Measurements from ENCODE around the gene KNCN. TPM values are rescaled to one million over a fixed set of nuclear protein-coding genes. Genes with fewer than 3 reads are reported as not detected.

Gene KNCN
- total and polyA plus RNA-seq, 10 of the 15 experiments (the other 5 are each of a cell fraction or from before 2014, with no cell fraction given), result not detected

DNA sequence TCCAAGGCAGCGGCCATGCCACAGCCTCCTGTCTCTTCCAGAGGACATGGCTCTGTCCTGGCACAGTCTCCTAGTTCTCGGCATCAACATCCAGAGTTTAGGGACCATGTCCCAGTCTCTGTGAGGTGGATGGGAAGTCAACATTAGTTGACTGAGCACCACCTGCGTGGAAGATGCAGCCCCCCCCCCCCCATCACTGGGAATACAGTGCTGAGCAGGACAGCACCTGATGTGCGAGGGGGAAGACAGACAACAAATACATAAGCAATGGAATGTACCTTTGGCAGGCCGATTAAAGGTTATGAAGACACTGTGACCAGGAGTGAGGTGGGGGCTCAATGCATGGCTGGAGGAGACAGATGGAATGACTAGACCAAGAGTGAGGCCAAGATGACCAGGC is 26.6 kb downstream of the KNCN start (continued):
- TF ChIP-seq, protein P1, sequence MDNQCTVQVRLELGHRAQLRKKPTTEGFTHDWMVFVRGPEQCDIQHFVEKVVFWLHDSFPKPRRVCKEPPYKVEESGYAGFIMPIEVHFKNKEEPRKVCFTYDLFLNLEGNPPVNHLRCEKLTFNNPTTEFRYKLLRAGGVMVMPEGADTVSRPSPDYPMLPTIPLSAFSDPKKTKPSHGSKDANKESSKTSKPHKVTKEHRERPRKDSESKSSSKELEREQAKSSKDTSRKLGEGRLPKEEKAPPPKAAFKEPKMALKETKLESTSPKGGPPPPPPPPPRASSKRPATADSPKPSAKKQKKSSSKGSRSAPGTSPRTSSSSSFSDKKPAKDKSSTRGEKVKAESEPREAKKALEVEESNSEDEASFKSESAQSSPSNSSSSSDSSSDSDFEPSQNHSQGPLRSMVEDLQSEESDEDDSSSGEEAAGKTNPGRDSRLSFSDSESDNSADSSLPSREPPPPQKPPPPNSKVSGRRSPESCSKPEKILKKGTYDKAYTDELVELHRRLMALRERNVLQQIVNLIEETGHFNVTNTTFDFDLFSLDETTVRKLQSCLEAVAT (IDR thresholded peaks at IDR 0.05), result no peak
- TF ChIP-seq YY1 (IDR thresholded peaks at IDR 0.05; ENCODE audit: low read depth, low read length), result no peak
- TF ChIP-seq FOS (IDR thresholded peaks at IDR 0.05; ENCODE audit: borderline replicate concordance, extremely low read depth, insufficient read length), result no peak
- no peak for TF ChIP-seq SPI1 (IDR thresholded peaks at IDR 0.05; ENCODE audit: borderline replicate concordance, insufficient read depth, low read depth, low read length)
- TF ChIP-seq, protein P2, sequence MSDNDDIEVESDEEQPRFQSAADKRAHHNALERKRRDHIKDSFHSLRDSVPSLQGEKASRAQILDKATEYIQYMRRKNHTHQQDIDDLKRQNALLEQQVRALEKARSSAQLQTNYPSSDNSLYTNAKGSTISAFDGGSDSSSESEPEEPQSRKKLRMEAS (IDR thresholded peaks at IDR 0.05; ENCODE audit: low read depth, low read length), result no peak
- no peak for TF ChIP-seq BHLHE40 (IDR thresholded peaks at IDR 0.05; ENCODE audit: borderline replicate concordance in 1 of 2, low read depth in 2 of 2, low read length in 1 of 2)

DNA sequence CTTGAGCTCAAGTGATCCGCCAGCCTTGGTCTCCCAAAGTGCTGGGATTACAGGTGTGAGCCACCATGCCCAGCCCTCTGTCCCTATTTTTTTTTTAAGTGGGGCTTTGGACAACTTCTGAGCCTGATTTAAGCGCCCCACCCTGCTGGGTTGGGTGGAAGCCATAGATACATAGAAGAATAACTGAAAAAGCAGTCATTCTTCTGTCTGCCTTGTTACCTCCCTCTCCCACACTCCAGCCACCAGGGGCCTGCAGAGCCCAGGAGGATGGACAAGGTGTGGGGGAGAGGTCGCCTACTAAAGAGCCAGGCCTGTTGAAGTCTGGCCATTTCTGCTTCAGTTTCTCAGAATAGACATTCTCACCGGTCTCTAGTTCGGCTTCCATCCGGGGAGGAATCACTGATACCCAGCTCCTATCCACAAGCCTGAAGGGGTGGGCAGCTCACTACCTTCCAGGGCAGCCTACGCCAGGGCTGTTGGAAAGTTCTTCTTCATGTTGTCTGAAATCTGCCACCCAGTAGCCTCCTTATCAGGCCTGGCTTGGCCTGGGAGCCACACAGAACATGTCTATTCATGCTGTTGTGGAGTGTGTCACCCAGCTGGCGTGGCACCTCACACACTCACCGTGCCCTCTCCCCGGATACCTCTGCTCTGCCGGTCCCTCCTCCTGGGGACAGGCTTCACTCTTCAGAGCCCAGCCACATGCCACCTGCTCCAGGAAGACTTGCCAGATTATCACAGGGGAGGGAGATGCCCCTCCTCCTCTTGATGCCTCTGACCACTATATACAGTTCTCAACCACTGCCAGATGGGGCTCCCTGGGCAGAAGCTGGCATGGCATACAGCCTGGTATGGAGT is 27.7 kb downstream of the KNCN start:
- H3K27ac ChIP-seq (ENCODE audit: control insufficient read depth, insufficient read depth), result no peak overlapping the region
- in situ Hi-C loops (cut with MboI), result no loop called here
- ATAC-seq, result no peak
- CTCF ChIA-PET, result interaction anchor here (0.9 to 1.8 kb wide), 4 partner anchors 36 to 190 kb away, joined by 3 to 8 read pairs (median 4); no protein-coding TSS in a partner anchor
- no peak for DNase-seq (ENCODE audit: low read depth, low spot score)
- no peak overlapping the region for H2AFZ ChIP-seq (ENCODE audit: control insufficient read depth, low read depth, low read length)
- SMC1A ChIA-PET (ENCODE audit: uncharacterized antibody, unreplicated experiment), result no interaction called here
- peaks cover 12% of the 10 kb centered on the region for H3K4me1 ChIP-seq (ENCODE audit: control insufficient read depth, insufficient read depth, low read length)
- H3K27me3 ChIP-seq (replicated peaks in 1 of 2; ENCODE audit: control insufficient read depth in 2 of 2, insufficient read depth in 2 of 2, low read length in 1 of 2), result peaks cover 0 to 2% of the 10 kb centered on the region in 2 experiments; a peak in 1 of 4 replicates
- POLR2A ChIA-PET, result interaction anchor here (0.6 kb wide), 1 partner anchor 1100 kb away, joined by 4 read pairs; no protein-coding TSS in a partner anchor
- H3K9ac ChIP-seq (ENCODE audit: control insufficient read depth, insufficient read depth, low read length), result no peak overlapping the region
- no peak for FAIRE-seq
- no TSS peak for BruUV-seq (replicated peaks)
- H3K36me3 ChIP-seq (ENCODE audit: control insufficient read depth in 2 of 2, insufficient read depth in 2 of 2, low read length in 1 of 2), result no peaks in the 10 kb centered on the region
- RAD21 ChIA-PET (ENCODE audit: unreplicated experiment), result no interaction called here
- H3K4me2 ChIP-seq (ENCODE audit: control insufficient read depth, insufficient read depth), result no peak overlapping the region
- intact Hi-C loops (cut with micrococcal nuclease; ENCODE audit: unreplicated experiment), result no loop called here
- H3K9me3 ChIP-seq (replicated peaks; ENCODE audit: control insufficient read depth, insufficient read depth, low read length), result no peaks in the 10 kb centered on the region
- no peak overlapping the region for H3K4me3 ChIP-seq
- 63% methylated on average over 11 of the region's 11 CpGs for WGBS (ENCODE audit: insufficient coverage, insufficient replicate concordance, low lambda C conversion rate, missing lambda C conversion rate)
- H3K79me2 ChIP-seq (ENCODE audit: control insufficient read depth, insufficient read depth, low read length), result no peaks in the 10 kb centered on the region
- no peaks in the 10 kb centered on the region for H4K20me1 ChIP-seq (ENCODE audit: control insufficient read depth, insufficient read depth)
- no peak for TF ChIP-seq FOS (IDR thresholded peaks at IDR 0.05; ENCODE audit: borderline replicate concordance, extremely low read depth, insufficient read length)
- TF ChIP-seq, protein P3, sequence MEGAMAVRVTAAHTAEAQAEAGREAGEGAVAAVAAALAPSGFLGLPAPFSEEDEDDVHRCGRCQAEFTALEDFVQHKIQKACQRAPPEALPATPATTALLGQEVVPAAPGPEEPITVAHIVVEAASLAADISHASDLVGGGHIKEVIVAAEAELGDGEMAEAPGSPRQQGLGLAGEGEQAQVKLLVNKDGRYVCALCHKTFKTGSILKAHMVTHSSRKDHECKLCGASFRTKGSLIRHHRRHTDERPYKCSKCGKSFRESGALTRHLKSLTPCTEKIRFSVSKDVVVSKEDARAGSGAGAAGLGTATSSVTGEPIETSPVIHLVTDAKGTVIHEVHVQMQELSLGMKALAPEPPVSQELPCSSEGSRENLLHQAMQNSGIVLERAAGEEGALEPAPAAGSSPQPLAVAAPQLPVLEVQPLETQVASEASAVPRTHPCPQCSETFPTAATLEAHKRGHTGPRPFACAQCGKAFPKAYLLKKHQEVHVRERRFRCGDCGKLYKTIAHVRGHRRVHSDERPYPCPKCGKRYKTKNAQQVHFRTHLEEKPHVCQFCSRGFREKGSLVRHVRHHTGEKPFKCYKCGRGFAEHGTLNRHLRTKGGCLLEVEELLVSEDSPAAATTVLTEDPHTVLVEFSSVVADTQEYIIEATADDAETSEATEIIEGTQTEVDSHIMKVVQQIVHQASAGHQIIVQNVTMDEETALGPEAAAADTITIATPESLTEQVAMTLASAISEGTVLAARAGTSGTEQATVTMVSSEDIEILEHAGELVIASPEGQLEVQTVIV (IDR thresholded peaks at IDR 0.05; ENCODE audit: borderline replicate concordance, partially characterized antibody), result no peak
- TF ChIP-seq, protein P4, sequence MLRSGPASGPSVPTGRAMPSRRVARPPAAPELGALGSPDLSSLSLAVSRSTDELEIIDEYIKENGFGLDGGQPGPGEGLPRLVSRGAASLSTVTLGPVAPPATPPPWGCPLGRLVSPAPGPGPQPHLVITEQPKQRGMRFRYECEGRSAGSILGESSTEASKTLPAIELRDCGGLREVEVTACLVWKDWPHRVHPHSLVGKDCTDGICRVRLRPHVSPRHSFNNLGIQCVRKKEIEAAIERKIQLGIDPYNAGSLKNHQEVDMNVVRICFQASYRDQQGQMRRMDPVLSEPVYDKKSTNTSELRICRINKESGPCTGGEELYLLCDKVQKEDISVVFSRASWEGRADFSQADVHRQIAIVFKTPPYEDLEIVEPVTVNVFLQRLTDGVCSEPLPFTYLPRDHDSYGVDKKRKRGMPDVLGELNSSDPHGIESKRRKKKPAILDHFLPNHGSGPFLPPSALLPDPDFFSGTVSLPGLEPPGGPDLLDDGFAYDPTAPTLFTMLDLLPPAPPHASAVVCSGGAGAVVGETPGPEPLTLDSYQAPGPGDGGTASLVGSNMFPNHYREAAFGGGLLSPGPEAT (IDR thresholded peaks at IDR 0.05; ENCODE audit: low read depth), result no peak
- no peak for TF ChIP-seq IRF4 (IDR thresholded peaks at IDR 0.05; ENCODE audit: low read depth, low read length)
- no peak for TF ChIP-seq POLR2A (IDR thresholded peaks at IDR 0.05; ENCODE audit: low read depth, low read length)
- TF ChIP-seq RAD51 (IDR thresholded peaks at IDR 0.05), result no peak
- no peak for TF ChIP-seq SUZ12 (IDR thresholded peaks at IDR 0.05; ENCODE audit: unreplicated experiment)
- TF ChIP-seq CBFB (IDR thresholded peaks at IDR 0.05; ENCODE audit: low read depth), result no peak
- no peak for TF ChIP-seq STAT1 (conservative IDR thresholded peaks at IDR 0.05)
- TF ChIP-seq SMARCA5 (IDR thresholded peaks at IDR 0.05), result no peak
- TF ChIP-seq NFIC (IDR thresholded peaks at IDR 0.05; ENCODE audit: low read depth, low read length), result no peak
- no peak for TF ChIP-seq SRF (IDR thresholded peaks at IDR 0.05; ENCODE audit: low read depth in 2 of 2, low read length in 2 of 2)
